PC-9 (cell line): ENCODE results near the gene ZNF687. TPM values are rescaled to one million over a fixed set of nuclear protein-coding genes. Genes with fewer than 3 reads are reported as not detected.

Source experiments
- BruUV-seq: library from RNA; stranded (reverse); fragments of 400-500 nt; replicated peaks from 2 replicates; lab custom pipeline; 2021; lab: Mats Ljungman, UMichigan
- CTCF ChIA-PET: fragments of 300-600 bp; sonication (Branson Sonifier 250); formaldehyde crosslinking; loops from one replicate; lab custom pipeline; 2022; ENCODE audit warnings: antibody characterized with exemption; lab: Charles Lee
- POLR2A ChIA-PET: fragments of 300-600 bp; sonication (Branson Sonifier 250); formaldehyde crosslinking; loops from one replicate; lab custom pipeline; 2022; ENCODE audit warnings: antibody characterized with exemption; ENCODE audit not compliant: unreplicated experiment; lab: Charles Lee
- DNase-seq, 2 experiments: peaks; one replicate each; pipeline versions ENCODE4 v3.0.0 to v3.0.0-alpha.2; 2015 to 2022; ENCODE audit warnings: mixed read lengths in 1 of 2
- H2AFZ ChIP-seq: fragments of 200-600 bp; sonication (generic); 2 replicates; pipeline ENCODE4 v1.8.1; 2017; ENCODE audit warnings: antibody characterized with exemption
- H3F3A ChIP-seq: fragments of 200-600 bp; sonication (generic); 2 replicates; pipeline ENCODE4 v1.8.1; 2017; ENCODE audit warnings: antibody characterized with exemption, mild to moderate bottlenecking, low read depth; ENCODE audit not compliant: insufficient read depth
- H3K27ac ChIP-seq: fragments of 200-600 bp; sonication (generic); 2 replicates; pipeline ENCODE4 v1.6.1; 2016; ENCODE audit warnings: mixed run types
- H3K27me3 ChIP-seq: fragments of 200-600 bp; sonication (generic); 2 replicates; pipeline ENCODE4 v1.6.1; 2016; ENCODE audit warnings: low read depth, mixed run types; ENCODE audit not compliant: insufficient read depth
- H3K36me3 ChIP-seq: fragments of 200-600 bp; sonication (generic); 2 replicates; pipeline ENCODE4 v1.6.1; 2016; ENCODE audit warnings: low read depth, mixed run types
- H3K4me1 ChIP-seq: fragments of 200-600 bp; sonication (generic); replicated peaks from 2 replicates; pipeline ENCODE4 v1.6.1; 2016; ENCODE audit warnings: mixed run types; ENCODE audit not compliant: insufficient read depth
- H3K4me2 ChIP-seq: fragments of 200-600 bp; sonication (generic); 2 replicates; pipeline ENCODE4 v1.6.1; 2017; ENCODE audit warnings: mixed run types
- H3K4me3 ChIP-seq: fragments of 200-600 bp; sonication (generic); 2 replicates; pipeline ENCODE4 v1.6.1; 2016; ENCODE audit warnings: mixed run types
- H3K79me2 ChIP-seq: fragments of 200-600 bp; sonication (generic); 2 replicates; pipeline ENCODE4 v1.6.1; 2017; ENCODE audit warnings: low read depth, mixed run types
- H3K9me2 ChIP-seq: fragments of 200-600 bp; sonication (generic); 2 replicates; pipeline ENCODE4 v1.8.1; 2017; ENCODE audit warnings: mild to moderate bottlenecking; ENCODE audit not compliant: insufficient read depth
- H3K9me3 ChIP-seq: fragments of 200-600 bp; sonication (generic); 2 replicates; pipeline ENCODE4 v1.8.1; 2016; ENCODE audit warnings: low read depth; ENCODE audit not compliant: insufficient read depth
- H4K20me1 ChIP-seq: fragments of 200-600 bp; sonication (generic); 2 replicates; pipeline ENCODE4 v1.8.1; 2017; ENCODE audit not compliant: insufficient read depth
- EZH2 ChIP-seq: fragments of 200-600 bp; sonication (generic); IDR thresholded peaks from 2 replicates; pipeline ENCODE4 v1.8.0; 2017; ENCODE audit warnings: antibody characterized with exemption, low read depth
- intact Hi-C: fragments of 100-400 bp; cut with micrococcal nuclease; formaldehyde crosslinking; loops from one replicate; pipeline ENCODE4 v1.10.0; 2022; ENCODE audit not compliant: unreplicated experiment
- total RNA-seq: library from RNA; stranded (reverse); gene quantifications from 2 replicates; pipeline ENCODE4 v1.2.3, GENCODE V29; 2021
- TF ChIP-seq, protein P1 (sequence below): fragments of 200-600 bp; sonication (generic); conservative IDR thresholded peaks from 2 replicates; pipeline ENCODE4 v1.6.1; 2017; ENCODE audit warnings: mixed run types, antibody characterized with exemption, mild to moderate bottlenecking, moderate library complexity

The ZNF687 gene
- total RNA-seq, 1 experiment from 2014 or later = 26.6 TPM

- TF ChIP-seq, protein P1, sequence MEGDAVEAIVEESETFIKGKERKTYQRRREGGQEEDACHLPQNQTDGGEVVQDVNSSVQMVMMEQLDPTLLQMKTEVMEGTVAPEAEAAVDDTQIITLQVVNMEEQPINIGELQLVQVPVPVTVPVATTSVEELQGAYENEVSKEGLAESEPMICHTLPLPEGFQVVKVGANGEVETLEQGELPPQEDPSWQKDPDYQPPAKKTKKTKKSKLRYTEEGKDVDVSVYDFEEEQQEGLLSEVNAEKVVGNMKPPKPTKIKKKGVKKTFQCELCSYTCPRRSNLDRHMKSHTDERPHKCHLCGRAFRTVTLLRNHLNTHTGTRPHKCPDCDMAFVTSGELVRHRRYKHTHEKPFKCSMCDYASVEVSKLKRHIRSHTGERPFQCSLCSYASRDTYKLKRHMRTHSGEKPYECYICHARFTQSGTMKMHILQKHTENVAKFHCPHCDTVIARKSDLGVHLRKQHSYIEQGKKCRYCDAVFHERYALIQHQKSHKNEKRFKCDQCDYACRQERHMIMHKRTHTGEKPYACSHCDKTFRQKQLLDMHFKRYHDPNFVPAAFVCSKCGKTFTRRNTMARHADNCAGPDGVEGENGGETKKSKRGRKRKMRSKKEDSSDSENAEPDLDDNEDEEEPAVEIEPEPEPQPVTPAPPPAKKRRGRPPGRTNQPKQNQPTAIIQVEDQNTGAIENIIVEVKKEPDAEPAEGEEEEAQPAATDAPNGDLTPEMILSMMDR = no peak
- TF ChIP-seq EZH2 = no peak
- Histone ChIP-seq H4K20me1 (no peaks in the 10 kb centered on the region; the same call in 1 of the 2 replicates), H3K27ac (no peak overlapping the region), H3K36me3 (peaks cover 63% of the 10 kb centered on the region), H3K79me2 (no peaks in the 10 kb centered on the region), H3K27me3 (no peaks in the 10 kb centered on the region), H2AFZ (no peak overlapping the region), H3K4me3 (no peak overlapping the region), H3K4me1 (no peaks in the 10 kb centered on the region), H3K4me2 (no peak overlapping the region), H3F3A (peaks cover 9% of the 10 kb centered on the region; the same call in 1 of the 2 replicates), H3K9me3 (no peaks in the 10 kb centered on the region), H3K9me2 (no peaks in the 10 kb centered on the region)
- ChIA-PET CTCF (no interaction called here), POLR2A (no interaction called here)
- DNase-seq = no peak
- intact Hi-C loops = no loop called here
- no TSS peak for BruUV-seq
Measured at GRCh38 chr1:151237678-151238466, 44.2 kb upstream of the ZNF687 start.

DNA sequence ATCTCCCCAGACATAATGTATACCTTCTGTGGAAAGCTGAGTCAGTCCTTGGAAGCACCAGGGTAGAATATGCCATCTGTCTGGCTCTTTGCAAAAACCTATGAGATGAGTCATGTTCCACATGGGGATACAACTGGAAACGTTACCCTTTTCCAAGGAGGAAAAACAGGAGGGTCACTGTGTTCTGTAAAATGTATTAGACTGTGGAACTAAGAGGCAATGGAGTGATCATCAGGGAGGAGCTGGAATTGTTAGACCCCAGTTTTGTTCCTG, 43.7 kb upstream of the ZNF687 start:
- H3K9me3 ChIP-seq = no peaks in the 10 kb centered on the region
- no peaks in the 10 kb centered on the region for H3K79me2 ChIP-seq
- no peaks in the 10 kb centered on the region for H3K27me3 ChIP-seq
- H2AFZ ChIP-seq = no peak overlapping the region
- ChIA-PET POLR2A (no interaction called here), CTCF (no interaction called here)
- no peaks in the 10 kb centered on the region for H3K4me1 ChIP-seq
- TF ChIP-seq, protein P1 = no peak
- no peak for TF ChIP-seq EZH2
- peaks cover 68% of the 10 kb centered on the region for H3K36me3 ChIP-seq
- H3K4me2 ChIP-seq = no peak overlapping the region
- intact Hi-C loops = no loop called here
- H3K4me3 ChIP-seq = no peak overlapping the region
- no peaks in the 10 kb centered on the region; the same call in 1 of the 2 replicates for H4K20me1 ChIP-seq
- H3K9me2 ChIP-seq = no peaks in the 10 kb centered on the region
- no peak for DNase-seq
- H3F3A ChIP-seq = peaks cover 9% of the 10 kb centered on the region; the same call in 1 of the 2 replicates
- no peak overlapping the region for H3K27ac ChIP-seq
- no TSS peak for BruUV-seq

DNA sequence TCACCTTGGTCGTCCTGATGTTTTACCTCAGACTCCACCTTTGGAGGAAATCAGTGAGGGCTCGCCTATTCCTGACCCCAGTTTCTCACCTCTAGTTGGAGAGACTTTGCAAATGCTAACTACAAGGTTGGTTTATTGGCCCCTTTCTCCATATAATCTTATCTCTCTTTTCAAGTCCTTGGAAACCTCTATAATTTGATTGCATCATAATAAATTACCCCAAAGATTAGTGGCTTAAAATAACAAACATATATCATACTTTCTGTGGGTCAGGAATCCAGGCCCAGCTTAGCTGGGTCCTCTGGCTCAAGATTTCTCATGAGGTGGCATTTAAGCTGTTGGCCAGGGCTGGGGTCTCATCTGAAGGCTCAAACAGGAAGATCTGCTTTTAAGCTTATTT, 39.7 kb upstream of the ZNF687 start:
- H4K20me1 ChIP-seq = no peaks in the 10 kb centered on the region
- no peaks in the 10 kb centered on the region for H3K79me2 ChIP-seq
- no peak for TF ChIP-seq EZH2
- TF ChIP-seq, protein P1 = no peak
- H3K36me3 ChIP-seq = peaks cover 74% of the 10 kb centered on the region
- H3K4me3 ChIP-seq = no peak overlapping the region
- no peaks in the 10 kb centered on the region for H3K9me2 ChIP-seq
- no peak overlapping the region for H3K4me2 ChIP-seq
- H3K9me3 ChIP-seq = no peaks in the 10 kb centered on the region
- H3K4me1 ChIP-seq = no peaks in the 10 kb centered on the region
- peaks cover 25% of the 10 kb centered on the region; the same call in 1 of the 2 replicates for H3F3A ChIP-seq
- BruUV-seq = no TSS peak
- no peaks in the 10 kb centered on the region for H3K27me3 ChIP-seq
- no peak overlapping the region for H2AFZ ChIP-seq
- DNase-seq = no peak
- intact Hi-C loops = no loop called here
- H3K27ac ChIP-seq = no peak overlapping the region
- POLR2A ChIA-PET = no interaction called here
- CTCF ChIA-PET = no interaction called here
